ENCODE measurements around the gene KLK8.

The KLK8 gene

DNA sequence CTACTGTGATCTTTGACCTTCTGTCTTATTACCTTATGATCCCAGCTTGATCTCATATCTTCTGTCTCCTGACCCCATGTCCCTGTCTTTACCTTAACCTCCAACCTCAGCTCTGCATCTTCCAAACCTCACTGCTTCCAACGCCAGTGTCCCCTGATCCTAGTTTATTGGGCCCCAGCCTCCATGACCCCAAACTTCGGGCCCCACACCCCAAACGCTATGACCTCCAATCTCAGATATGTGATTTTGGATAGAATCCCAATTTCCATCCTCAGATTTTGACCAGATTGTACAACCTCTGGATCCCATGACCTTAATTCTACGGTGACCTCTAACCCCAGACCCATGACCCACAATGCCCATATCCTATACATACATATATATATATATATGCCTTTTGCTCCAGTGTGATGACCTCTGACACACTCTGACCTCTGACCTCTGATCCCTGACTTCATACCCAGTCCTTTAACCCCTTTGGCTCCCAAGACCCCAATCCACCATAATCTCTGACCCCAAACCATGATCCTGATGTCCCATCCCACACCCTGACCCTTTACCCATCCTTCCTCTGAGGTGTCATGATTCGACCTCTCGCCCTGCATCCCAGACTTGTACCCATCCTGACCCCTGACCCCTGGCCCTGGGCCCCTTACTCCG lies 29.9 kb upstream of the KLK8 start:
- H4K12ac ChIP-seq (ENCODE audit: low read depth, low read length): no peak overlapping the region
- no peak overlapping the region for H3K14ac ChIP-seq (ENCODE audit: low read length)
- H3K9ac ChIP-seq (ENCODE audit: low read length): no peak overlapping the region
- no peaks in the 10 kb centered on the region for H3K79me1 ChIP-seq (ENCODE audit: low read length)
- H3K18ac ChIP-seq (ENCODE audit: low read length): no peak overlapping the region
- no peak overlapping the region for H2BK120ac ChIP-seq (ENCODE audit: insufficient read depth, low read length, poor library complexity)
- H3K4ac ChIP-seq (ENCODE audit: low read depth, low read length): no peak overlapping the region
- no CpG with 5 or more reads among the region's 7 CpGs for WGBS (ENCODE audit: extremely low coverage, insufficient coverage, insufficient read length)
- H4K8ac ChIP-seq (ENCODE audit: low read depth, low read length): no peak overlapping the region
- H3K23ac ChIP-seq (ENCODE audit: low read length): no peak overlapping the region
- no peaks in the 10 kb centered on the region for H3K79me2 ChIP-seq (ENCODE audit: control insufficient read depth, insufficient read depth, low read length, poor library complexity)
- no peak overlapping the region for H2AFZ ChIP-seq (ENCODE audit: insufficient read depth, low read length, poor library complexity)
- H3K4me3 ChIP-seq (ENCODE audit: low read depth, low read length): no peak overlapping the region
- H3K9me3 ChIP-seq (ENCODE audit: insufficient read depth, low read depth, low read length): no peaks in the 10 kb centered on the region
- H2BK12ac ChIP-seq (ENCODE audit: low read length): no peak overlapping the region
- H3K4me2 ChIP-seq (ENCODE audit: low read length): no peak overlapping the region
- no peaks in the 10 kb centered on the region for H3K4me1 ChIP-seq (ENCODE audit: control insufficient read depth in 1 of 2, insufficient read depth in 2 of 2, low read length in 2 of 2)
- no peak overlapping the region for H4K91ac ChIP-seq (ENCODE audit: low read depth, low read length)
- H3K27me3 ChIP-seq (ENCODE audit: insufficient read depth, low read length): no peaks in the 10 kb centered on the region
- no peak overlapping the region for H2AK5ac ChIP-seq (ENCODE audit: low read length)
- no peak overlapping the region for H3K27ac ChIP-seq (ENCODE audit: low read depth, low read length)
- DNase-seq: no peak
- H2BK5ac ChIP-seq (ENCODE audit: low read depth, low read length, poor library complexity): no peak overlapping the region
- H3K36me3 ChIP-seq (ENCODE audit: control insufficient read depth in 1 of 2, insufficient read depth in 2 of 2, low read length in 2 of 2): no peaks in the 10 kb centered on the region

DNA sequence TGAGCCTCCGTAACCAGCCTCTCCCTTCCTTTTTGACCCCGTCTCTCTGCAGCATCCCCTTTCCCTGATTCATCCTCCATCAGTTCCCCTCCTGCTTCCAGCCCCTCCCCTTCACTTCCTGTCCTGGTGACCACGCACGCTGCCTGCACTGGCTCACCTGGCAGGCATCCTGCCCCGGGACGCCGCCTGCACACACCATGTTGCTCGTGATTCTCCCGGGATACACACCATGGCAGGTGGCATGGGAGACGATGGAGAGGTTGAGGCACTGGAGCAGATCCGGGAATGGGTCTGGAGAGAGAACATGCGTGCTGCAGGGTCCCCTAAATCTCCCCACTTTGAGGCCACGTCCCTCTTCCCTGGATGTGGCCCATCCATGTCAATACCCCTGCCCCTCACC lies 29.2 kb upstream of the KLK8 start:
- Histone ChIP-seq H2AFZ (ENCODE audit: insufficient read depth, low read length, poor library complexity) (no peak overlapping the region), H3K36me3 (ENCODE audit: control insufficient read depth in 1 of 2, insufficient read depth in 2 of 2, low read length in 2 of 2) (no peaks in the 10 kb centered on the region), H2AK5ac (ENCODE audit: low read length) (no peak overlapping the region), H4K8ac (ENCODE audit: low read depth, low read length) (no peak overlapping the region), H3K14ac (ENCODE audit: low read length) (no peak overlapping the region), H3K9me3 (ENCODE audit: insufficient read depth, low read depth, low read length) (no peaks in the 10 kb centered on the region), H3K79me1 (ENCODE audit: low read length) (no peaks in the 10 kb centered on the region), H3K27ac (ENCODE audit: low read depth, low read length) (no peak overlapping the region), H2BK5ac (ENCODE audit: low read depth, low read length, poor library complexity) (no peak overlapping the region), H3K23ac (ENCODE audit: low read length) (no peak overlapping the region), H3K4me2 (ENCODE audit: low read length) (no peak overlapping the region), H3K9ac (ENCODE audit: low read length) (no peak overlapping the region), H3K4me3 (ENCODE audit: low read depth, low read length) (no peak overlapping the region), H4K91ac (ENCODE audit: low read depth, low read length) (no peak overlapping the region), H3K4me1 (ENCODE audit: control insufficient read depth in 1 of 2, insufficient read depth in 2 of 2, low read length in 2 of 2) (no peaks in the 10 kb centered on the region), H3K79me2 (ENCODE audit: control insufficient read depth, insufficient read depth, low read length, poor library complexity) (no peaks in the 10 kb centered on the region), H3K4ac (ENCODE audit: low read depth, low read length) (no peak overlapping the region), H3K27me3 (ENCODE audit: insufficient read depth, low read length) (no peaks in the 10 kb centered on the region), H3K18ac (ENCODE audit: low read length) (no peak overlapping the region), H2BK12ac (ENCODE audit: low read length) (no peak overlapping the region), H4K12ac (ENCODE audit: low read depth, low read length) (no peak overlapping the region), H2BK120ac (ENCODE audit: insufficient read depth, low read length, poor library complexity) (no peak overlapping the region)
- no CpG with 5 or more reads among the region's 13 CpGs for WGBS (ENCODE audit: extremely low coverage, insufficient coverage, insufficient read length)
- DNase-seq: no peak

DNA sequence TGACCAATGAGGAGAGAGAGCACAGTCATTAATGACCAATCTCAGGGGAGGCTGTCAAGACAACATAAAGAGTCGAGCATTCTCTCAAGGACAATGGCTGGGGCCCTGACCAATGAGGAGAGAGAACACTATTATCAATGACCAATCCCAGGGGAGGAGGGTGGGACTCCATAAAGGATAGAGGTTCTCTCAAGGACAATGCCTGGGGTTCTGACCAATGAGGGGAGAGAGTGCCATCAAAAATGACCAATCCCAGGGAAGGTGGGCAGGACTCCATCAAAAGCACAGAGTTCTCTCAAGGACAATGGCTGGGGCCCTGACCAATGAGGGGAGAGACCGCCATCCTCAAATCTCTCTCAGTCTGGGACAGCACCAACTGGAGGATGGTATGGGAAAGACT lies 28.3 kb upstream of the KLK8 start:
- H3K9me3 ChIP-seq (ENCODE audit: insufficient read depth, low read depth, low read length): no peaks in the 10 kb centered on the region
- no peak overlapping the region for H3K9ac ChIP-seq (ENCODE audit: low read length)
- no peak overlapping the region for H2AK5ac ChIP-seq (ENCODE audit: low read length)
- WGBS (ENCODE audit: extremely low coverage, insufficient coverage, insufficient read length): no CpG with 5 or more reads among the region's 2 CpGs
- no peaks in the 10 kb centered on the region for H3K36me3 ChIP-seq (ENCODE audit: control insufficient read depth in 1 of 2, insufficient read depth in 2 of 2, low read length in 2 of 2)
- no peak overlapping the region for H3K4me3 ChIP-seq (ENCODE audit: low read depth, low read length)
- H4K12ac ChIP-seq (ENCODE audit: low read depth, low read length): no peak overlapping the region
- no peak overlapping the region for H3K4me2 ChIP-seq (ENCODE audit: low read length)
- no peak overlapping the region for H2BK5ac ChIP-seq (ENCODE audit: low read depth, low read length, poor library complexity)
- no peak overlapping the region for H4K91ac ChIP-seq (ENCODE audit: low read depth, low read length)
- no peak overlapping the region for H2BK12ac ChIP-seq (ENCODE audit: low read length)
- H2AFZ ChIP-seq (ENCODE audit: insufficient read depth, low read length, poor library complexity): no peak overlapping the region
- no peaks in the 10 kb centered on the region for H3K79me1 ChIP-seq (ENCODE audit: low read length)
- H2BK120ac ChIP-seq (ENCODE audit: insufficient read depth, low read length, poor library complexity): no peak overlapping the region
- H3K4me1 ChIP-seq (ENCODE audit: control insufficient read depth in 1 of 2, insufficient read depth in 2 of 2, low read length in 2 of 2): no peaks in the 10 kb centered on the region
- no peak overlapping the region for H3K18ac ChIP-seq (ENCODE audit: low read length)
- H3K27ac ChIP-seq (ENCODE audit: low read depth, low read length): no peak overlapping the region
- H3K27me3 ChIP-seq (ENCODE audit: insufficient read depth, low read length): no peaks in the 10 kb centered on the region
- no peak overlapping the region for H4K8ac ChIP-seq (ENCODE audit: low read depth, low read length)
- H3K23ac ChIP-seq (ENCODE audit: low read length): no peak overlapping the region
- no peak overlapping the region for H3K14ac ChIP-seq (ENCODE audit: low read length)
- H3K79me2 ChIP-seq (ENCODE audit: control insufficient read depth, insufficient read depth, low read length, poor library complexity): no peaks in the 10 kb centered on the region
- DNase-seq: no peak
- no peak overlapping the region for H3K4ac ChIP-seq (ENCODE audit: low read depth, low read length)

DNA sequence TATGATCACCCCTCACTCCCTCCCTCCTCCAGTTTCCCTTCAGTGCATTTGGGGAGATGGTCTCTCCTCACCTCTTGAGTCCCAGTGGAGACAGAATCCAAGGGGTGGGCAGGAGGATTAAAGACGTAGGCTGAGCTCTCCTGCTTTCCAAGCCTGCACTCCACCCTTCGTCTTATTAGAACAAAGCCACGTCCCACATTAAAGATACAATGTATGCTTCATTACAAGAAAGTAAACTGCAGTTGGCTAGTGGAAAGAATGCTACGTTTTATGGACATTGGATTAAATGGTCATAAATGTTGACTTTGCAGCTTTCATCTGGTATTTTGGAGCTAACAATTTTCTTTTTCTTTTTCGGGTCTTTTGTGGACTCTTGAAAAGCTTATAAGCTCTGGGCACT lies 26.5 kb upstream of the KLK8 start:
- Histone ChIP-seq H2BK5ac (ENCODE audit: low read depth, low read length, poor library complexity) (no peak overlapping the region), H3K27me3 (ENCODE audit: insufficient read depth, low read length) (no peaks in the 10 kb centered on the region), H4K91ac (ENCODE audit: low read depth, low read length) (no peak overlapping the region), H3K4me2 (ENCODE audit: low read length) (no peak overlapping the region), H3K18ac (ENCODE audit: low read length) (no peak overlapping the region), H3K4me3 (ENCODE audit: low read depth, low read length) (no peak overlapping the region), H2BK12ac (ENCODE audit: low read length) (no peak overlapping the region), H3K23ac (ENCODE audit: low read length) (no peak overlapping the region), H4K12ac (ENCODE audit: low read depth, low read length) (no peak overlapping the region), H2AK5ac (ENCODE audit: low read length) (no peak overlapping the region), H3K14ac (ENCODE audit: low read length) (no peak overlapping the region), H3K9ac (ENCODE audit: low read length) (no peak overlapping the region), H3K9me3 (ENCODE audit: insufficient read depth, low read depth, low read length) (no peaks in the 10 kb centered on the region), H4K8ac (ENCODE audit: low read depth, low read length) (no peak overlapping the region), H3K79me1 (ENCODE audit: low read length) (no peaks in the 10 kb centered on the region), H2BK120ac (ENCODE audit: insufficient read depth, low read length, poor library complexity) (no peak overlapping the region), H3K79me2 (ENCODE audit: control insufficient read depth, insufficient read depth, low read length, poor library complexity) (no peaks in the 10 kb centered on the region), H3K4ac (ENCODE audit: low read depth, low read length) (no peak overlapping the region), H3K4me1 (ENCODE audit: control insufficient read depth in 1 of 2, insufficient read depth in 2 of 2, low read length in 2 of 2) (no peaks in the 10 kb centered on the region), H3K27ac (ENCODE audit: low read depth, low read length) (no peak overlapping the region), H2AFZ (ENCODE audit: insufficient read depth, low read length, poor library complexity) (no peak overlapping the region), H3K36me3 (ENCODE audit: control insufficient read depth in 1 of 2, insufficient read depth in 2 of 2, low read length in 2 of 2) (no peaks in the 10 kb centered on the region)
- no CpG with 5 or more reads among the region's 5 CpGs for WGBS (ENCODE audit: extremely low coverage, insufficient coverage, insufficient read length)
- no peak for DNase-seq
